Endodermal cell (in vitro differentiated cells): ENCODE measurements around the gene AGXT. TPM values are rescaled to one million over a fixed set of nuclear protein-coding genes. Genes with fewer than 3 reads are reported as not detected.

ENCODE experiments used
- DNase-seq: peaks from one replicate; pipeline ENCODE4 v3.0.0-alpha.2; 2017
- H3K27ac ChIP-seq: 2 replicates; pipeline ENCODE4 v1.5.1; 2013; ENCODE audit warnings: mild to moderate bottlenecking, low read depth, low read length, moderate library complexity
- H3K27me3 ChIP-seq: 2 replicates; pipeline ENCODE4 v1.6.1; 2013; ENCODE audit warnings: mild to moderate bottlenecking, low read length, moderate library complexity; ENCODE audit not compliant: insufficient read depth, control insufficient read depth, poor library complexity, severe bottlenecking
- H3K36me3 ChIP-seq: 2 replicates; pipeline ENCODE4 v1.7.0; 2013; ENCODE audit warnings: mild to moderate bottlenecking, low read length, moderate library complexity; ENCODE audit not compliant: control insufficient read depth, insufficient read depth
- H3K4me1 ChIP-seq: one replicate; pipeline ENCODE4 v1.7.0; 2013; ENCODE audit warnings: low read length; ENCODE audit not compliant: control insufficient read depth, insufficient read depth
- H3K4me3 ChIP-seq: 2 replicates; pipeline ENCODE4 v1.5.1; 2013; ENCODE audit warnings: mild to moderate bottlenecking, low read length, moderate library complexity
- H3K9ac ChIP-seq: 2 replicates; pipeline ENCODE4 v1.6.1; 2013; ENCODE audit warnings: mild to moderate bottlenecking, low read length, moderate library complexity; ENCODE audit not compliant: poor library complexity, severe bottlenecking; ENCODE audit errors: extremely low read depth
- H3K9me3 ChIP-seq: 2 replicates; pipeline ENCODE4 v1.6.1; 2013; ENCODE audit warnings: mild to moderate bottlenecking, low read length, moderate library complexity; ENCODE audit not compliant: control insufficient read depth
- H3K27ac Mint-ChIP-seq: 2 replicates; pipeline ENCODE4 v1.8.0; 2020; ENCODE audit warnings: mixed read lengths
- H3K27me3 Mint-ChIP-seq: 2 replicates; pipeline ENCODE4 v1.8.0; 2021; ENCODE audit warnings: mild to moderate bottlenecking, mixed read lengths; ENCODE audit not compliant: insufficient read depth
- H3K36me3 Mint-ChIP-seq: 2 replicates; pipeline ENCODE4 v1.8.0; 2020; ENCODE audit warnings: low read depth, mixed read lengths
- H3K4me1 Mint-ChIP-seq: 2 replicates; pipeline ENCODE4 v1.8.0; 2020; ENCODE audit warnings: mixed read lengths
- H3K4me3 Mint-ChIP-seq: 2 replicates; pipeline ENCODE4 v1.8.0; 2020; ENCODE audit warnings: mild to moderate bottlenecking, moderate library complexity, mixed read lengths
- H3K9me3 Mint-ChIP-seq: 2 replicates; pipeline ENCODE4 v1.8.0; 2020; ENCODE audit warnings: mild to moderate bottlenecking, mixed read lengths
- CTCF ChIP-seq: fragments of 200-600 bp; sonication (generic); conservative IDR thresholded peaks from 2 replicates; pipeline ENCODE4 v1.5.0; 2021; ENCODE audit warnings: antibody characterized with exemption, mild to moderate bottlenecking
- WGBS, 2 experiments: methylation state at CpG; one replicate each; pipeline versions ENCODE4 v1.1.5 to v1.1.7; 2013; ENCODE audit warnings: missing lambda C conversion rate in 2 of 2, mixed read lengths in 1 of 2; ENCODE audit not compliant: insufficient coverage in 1 of 2, insufficient read length in 1 of 2; 5-methylcytosine and 5-hydroxymethylcytosine counted together
- total RNA-seq, 2 donors: library from RNA; stranded (reverse); fragmentation: NEBNext Ultra II Directional in 1 of 2; extraction: Animal tissue kit (Norgen Biotek cat#: 25700) in 1 of 2; gene quantifications; 2 replicates in 1 of 2; 3 replicates in 1 of 2; pipeline ENCODE4 v1.2.1, GENCODE V29; 2021

AGXT gene
- total RNA-seq, 2 donors from 2014 or later, result 0.31 TPM; not detected in 1

- Histone ChIP-seq H3K9ac (no peak within 1 kb of the TSS), H3K27me3 (no peaks in the 10 kb centered on the region), H3K4me3 (no peak within 1 kb of the TSS), H3K27ac (no peak within 1 kb of the TSS), H3K36me3 (no peaks in the 10 kb centered on the region), H3K9me3 (peaks cover 4% of the 10 kb centered on the region), H3K4me1 (no peaks in the 10 kb centered on the region)
- Mint-ChIP-seq H3K27me3 (peaks cover 6% of the 10 kb centered on the region), H3K4me1 (peaks cover 2% of the 10 kb centered on the region), H3K4me3 (no peak within 1 kb of the TSS), H3K36me3 (no peaks in the 10 kb centered on the region), H3K9me3 (peaks cover 3% of the 10 kb centered on the region), H3K27ac (no peak within 1 kb of the TSS)
- DNase-seq, result no peak
- 88 to 95% methylated on average over 9 to 24 of the region's 24 CpGs for WGBS, 2 experiments
- TF ChIP-seq CTCF, result no peak
Observed at GRCh38 chr2:240895656-240896388, 27.2 kb downstream of the AGXT start, which contains the start of gene MAB21L4. Gene MAB21L4, minus strand, starts transcription at chr2:240896156. Its CDS starts 159 bp downstream, at chr2:240895997.

DNA sequence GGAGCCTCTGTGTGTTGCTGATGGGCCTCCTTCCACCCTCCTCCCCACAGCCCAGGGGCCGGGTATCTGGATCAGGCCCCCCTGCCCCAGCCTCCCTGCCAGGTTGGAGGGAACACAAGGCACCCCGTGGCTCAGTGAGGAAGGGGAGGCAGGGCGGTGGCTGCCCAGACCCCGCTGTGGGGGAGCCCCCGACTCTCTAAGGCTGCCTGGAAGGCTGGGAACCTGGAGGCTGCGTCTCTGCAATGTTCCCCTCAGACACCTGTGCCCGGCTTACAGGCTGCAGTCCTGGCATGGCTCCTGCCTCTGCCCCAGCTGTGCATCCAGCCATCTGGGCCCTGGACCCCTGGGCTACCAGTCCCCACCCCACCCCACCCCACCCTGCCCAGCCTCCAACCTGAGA lies 27.8 kb downstream of the AGXT start:
- 86% methylated on average over 7 of the region's 7 CpGs; no CpG with 5 or more reads in 1 of the 2 experiments for WGBS, 2 experiments
- Mint-ChIP-seq H3K4me3 (no peak overlapping the region), H3K36me3 (no peaks in the 10 kb centered on the region), H3K4me1 (peaks cover 2% of the 10 kb centered on the region), H3K27ac (no peak overlapping the region), H3K9me3 (peaks cover 7% of the 10 kb centered on the region), H3K27me3 (peaks cover 7% of the 10 kb centered on the region)
- DNase-seq, result no peak
- H3K27me3 ChIP-seq, result no peaks in the 10 kb centered on the region
- no peak overlapping the region for H3K9ac ChIP-seq
- H3K36me3 ChIP-seq, result no peaks in the 10 kb centered on the region
- peaks cover 10% of the 10 kb centered on the region for H3K9me3 ChIP-seq
- H3K27ac ChIP-seq, result no peak overlapping the region
- no peaks in the 10 kb centered on the region for H3K4me1 ChIP-seq
- TF ChIP-seq CTCF, result no peak
- H3K4me3 ChIP-seq, result no peak overlapping the region

- Mint-ChIP-seq H3K36me3 (peaks cover 3% of the 10 kb centered on the region), H3K4me1 (peaks cover 3% of the 10 kb centered on the region), H3K4me3 (no peak overlapping the region)
Observed at GRCh38 chr2:240896871-240897692, 28.5 kb downstream of the AGXT start.

More at GRCh38 chr2:240896871-240897692, 28.5 kb downstream of the AGXT start:
- no peak overlapping the region for H3K27ac Mint-ChIP-seq
- no peak overlapping the region for H3K4me3 ChIP-seq
- peaks cover 7% of the 10 kb centered on the region for H3K27me3 Mint-ChIP-seq
- H3K9me3 Mint-ChIP-seq, result peaks cover 11% of the 10 kb centered on the region
- no peak for TF ChIP-seq CTCF
- H3K9me3 ChIP-seq, result peaks cover 15% of the 10 kb centered on the region
- H3K9ac ChIP-seq, result no peak overlapping the region
- no peak overlapping the region for H3K27ac ChIP-seq
- WGBS, 2 experiments, result 77 to 87% methylated on average over 10 to 23 of the region's 23 CpGs
- DNase-seq, result no peak
- no peaks in the 10 kb centered on the region for H3K4me1 ChIP-seq
- no peaks in the 10 kb centered on the region for H3K36me3 ChIP-seq
- H3K27me3 ChIP-seq, result no peaks in the 10 kb centered on the region
